ENCODE results near the gene SLIT3. TPM values are rescaled to one million over a fixed set of nuclear protein-coding genes. Genes with fewer than 3 reads are reported as not detected.
A peak's percentile ranks its signal among the peaks of the same experiment; 100 is the strongest.

Gene SLIT3
- polyA plus RNA-seq, 1 of the 3 experiments (the other 2 are of a cell fraction) = 119 TPM

- Histone ChIP-seq H3K9ac (no peak overlapping the region), H3K27ac (ENCODE audit: low read depth in 2 of 2, low read length in 1 of 2) (peak overlapping the region in 1 of 2 experiments; percentile 98; a peak in 2 of 4 replicates), H3K79me2 (ENCODE audit: insufficient read depth) (no peaks in the 10 kb centered on the region), H3K4me1 (ENCODE audit: control insufficient read depth in 1 of 2, insufficient read depth in 2 of 2, low read depth in 1 of 2, low read length in 1 of 2) (peaks cover 0 to 45% of the 10 kb centered on the region in 2 experiments; a peak in 3 of 4 replicates), H4K20me1 (ENCODE audit: insufficient read depth) (no peaks in the 10 kb centered on the region), H3K4me2 (no peak overlapping the region), H2AFZ (ENCODE audit: low read depth) (no peak overlapping the region), H3F3A (replicated peaks; ENCODE audit: insufficient read depth) (no peaks in the 10 kb centered on the region), H3K9me2 (no peaks in the 10 kb centered on the region), H3K36me3 (replicated peaks in 1 of 2; ENCODE audit: control insufficient read depth in 1 of 2, insufficient read depth in 2 of 2, low read length in 1 of 2) (peaks cover 0 to 20% of the 10 kb centered on the region in 2 experiments), H3K9me3 (no peaks in the 10 kb centered on the region), H3K4me3 (ENCODE audit: low read depth in 2 of 2, low read length in 1 of 2) (no peak overlapping the region), H3K27me3 (ENCODE audit: insufficient read depth) (no peaks in the 10 kb centered on the region)
- no peak for DNase-seq
- WGBS (ENCODE audit: low lambda C conversion rate) = 94% methylated on average over 12 of the region's 12 CpGs
- ChIA-PET POLR2A (interaction anchor here (1.5 to 2.8 kb wide), 3 partner anchors 16 to 50 kb away, joined by 8 to 18 read pairs (median 13); no protein-coding TSS in a partner anchor), CTCF (interaction anchor here (0.7 to 2.9 kb wide), 15 partner anchors 8 to 204 kb away, joined by 3 to 20 read pairs (median 4); partner anchors contain the start of gene SLIT3)
- TF ChIP-seq SIN3A (IDR thresholded peaks at IDR 0.05; ENCODE audit: borderline replicate concordance, low read depth, low read length) = no peak
- TF ChIP-seq MEF2A (IDR thresholded peaks at IDR 0.05; ENCODE audit: borderline replicate concordance, low read depth) = no peak
- TF ChIP-seq NFIC (IDR thresholded peaks at IDR 0.05; ENCODE audit: borderline replicate concordance) = no peak
- no peak for TF ChIP-seq POLR2AphosphoS5 (IDR thresholded peaks at IDR 0.05; ENCODE audit: low read depth, low read length)
- TF ChIP-seq CHD2 (IDR thresholded peaks at IDR 0.05; ENCODE audit: low read length, partially characterized antibody) = no peak
These were observed 202.4 kb downstream of the SLIT3 start for GRCh38 chr5:169098331-169099121.

GRCh38 chr5:169097374-169098326, 203.3 kb downstream of the SLIT3 start:
- 98% methylated on average over 10 of the region's 10 CpGs for WGBS (ENCODE audit: low lambda C conversion rate)
- H3K27me3 ChIP-seq (ENCODE audit: insufficient read depth) = no peaks in the 10 kb centered on the region
- no peak overlapping the region for H3K9ac ChIP-seq
- no peaks in the 10 kb centered on the region for H3K79me2 ChIP-seq (ENCODE audit: insufficient read depth)
- no peak overlapping the region for H3K4me3 ChIP-seq (ENCODE audit: low read depth in 2 of 2, low read length in 1 of 2)
- no peak for DNase-seq
- POLR2A ChIA-PET = interaction anchor here (0.9 to 2.8 kb wide), 2 partner anchors 18 to 51 kb away, joined by 4 to 13 read pairs; no protein-coding TSS in a partner anchor
- H3K4me2 ChIP-seq = no peak overlapping the region
- CTCF ChIA-PET = interaction anchor here (0.9 to 1.6 kb wide), 11 partner anchors 9 to 205 kb away, joined by 3 to 6 read pairs (median 4); no protein-coding TSS in a partner anchor
- no peaks in the 10 kb centered on the region for H3K9me2 ChIP-seq
- no peak overlapping the region for H2AFZ ChIP-seq (ENCODE audit: low read depth)
- H3K9me3 ChIP-seq = no peaks in the 10 kb centered on the region
- no peaks in the 10 kb centered on the region for H3F3A ChIP-seq (replicated peaks; ENCODE audit: insufficient read depth)
- no peaks in the 10 kb centered on the region for H4K20me1 ChIP-seq (ENCODE audit: insufficient read depth)
- H3K36me3 ChIP-seq (replicated peaks in 1 of 2; ENCODE audit: control insufficient read depth in 1 of 2, insufficient read depth in 2 of 2, low read length in 1 of 2) = peaks cover 0 to 12% of the 10 kb centered on the region in 2 experiments
- no peak for TF ChIP-seq RAD21 (IDR thresholded peaks at IDR 0.05; ENCODE audit: low read length)
- no peak for TF ChIP-seq SIN3A (IDR thresholded peaks at IDR 0.05; ENCODE audit: borderline replicate concordance, low read depth, low read length)
- TF ChIP-seq EZH2phosphoT487 (IDR thresholded peaks at IDR 0.05; ENCODE audit: borderline replicate concordance, low read depth) = no peak
- peak overlapping the region in 1 of 2 experiments; percentile 98; a peak in 2 of 4 replicates for H3K27ac ChIP-seq (ENCODE audit: low read depth in 2 of 2, low read length in 1 of 2)
- peaks cover 0 to 42% of the 10 kb centered on the region in 2 experiments; a peak in 3 of 4 replicates for H3K4me1 ChIP-seq (ENCODE audit: control insufficient read depth in 1 of 2, insufficient read depth in 2 of 2, low read depth in 1 of 2, low read length in 1 of 2)

Data from SK-N-SH (cell line).